GM21619 (cell line): Measurements from ENCODE around the gene SOWAHB.

ENCODE experiments used
- ATAC-seq: cut with Tn5 transposase; IDR thresholded peaks from one replicate; pipeline ENCODE4 v1.9.1; 2021; ENCODE audit not compliant: unreplicated experiment

The SOWAHB gene

GRCh38 chr4:76856243-76857073 lies 41.5 kb downstream of the SOWAHB start:
- no peak for ATAC-seq

- no peak for ATAC-seq
These were observed 43.1 kb downstream of the SOWAHB start for GRCh38 chr4:76854858-76855257.

GRCh38 chr4:76851375-76851774 lies 46.6 kb downstream of the SOWAHB start:
- ATAC-seq = no peak

- no peak for ATAC-seq
These were observed 47.9 kb downstream of the SOWAHB start for GRCh38 chr4:76850010-76850441.
